HG03565 (cell line): ENCODE data around the gene SEPTIN3.
A peak's percentile ranks its signal among the peaks of the same experiment; 100 is the strongest.
"Not testable (repeated sequence)": the region's sequence is repeated elsewhere in the genome, so short reads cannot be mapped to it uniquely, and the experiment has no call there.

ENCODE experiments used
- ATAC-seq: cut with Tn5 transposase; IDR thresholded peaks from one replicate; pipeline ENCODE4 v1.9.1; 2021; ENCODE audit warnings: mild to moderate bottlenecking, moderate library complexity; ENCODE audit not compliant: unreplicated experiment

The SEPTIN3 gene

GRCh38 chr22:41939981-41940831 lies 29.0 kb upstream of the SEPTIN3 start:
- peak; percentile 34 for ATAC-seq

DNA sequence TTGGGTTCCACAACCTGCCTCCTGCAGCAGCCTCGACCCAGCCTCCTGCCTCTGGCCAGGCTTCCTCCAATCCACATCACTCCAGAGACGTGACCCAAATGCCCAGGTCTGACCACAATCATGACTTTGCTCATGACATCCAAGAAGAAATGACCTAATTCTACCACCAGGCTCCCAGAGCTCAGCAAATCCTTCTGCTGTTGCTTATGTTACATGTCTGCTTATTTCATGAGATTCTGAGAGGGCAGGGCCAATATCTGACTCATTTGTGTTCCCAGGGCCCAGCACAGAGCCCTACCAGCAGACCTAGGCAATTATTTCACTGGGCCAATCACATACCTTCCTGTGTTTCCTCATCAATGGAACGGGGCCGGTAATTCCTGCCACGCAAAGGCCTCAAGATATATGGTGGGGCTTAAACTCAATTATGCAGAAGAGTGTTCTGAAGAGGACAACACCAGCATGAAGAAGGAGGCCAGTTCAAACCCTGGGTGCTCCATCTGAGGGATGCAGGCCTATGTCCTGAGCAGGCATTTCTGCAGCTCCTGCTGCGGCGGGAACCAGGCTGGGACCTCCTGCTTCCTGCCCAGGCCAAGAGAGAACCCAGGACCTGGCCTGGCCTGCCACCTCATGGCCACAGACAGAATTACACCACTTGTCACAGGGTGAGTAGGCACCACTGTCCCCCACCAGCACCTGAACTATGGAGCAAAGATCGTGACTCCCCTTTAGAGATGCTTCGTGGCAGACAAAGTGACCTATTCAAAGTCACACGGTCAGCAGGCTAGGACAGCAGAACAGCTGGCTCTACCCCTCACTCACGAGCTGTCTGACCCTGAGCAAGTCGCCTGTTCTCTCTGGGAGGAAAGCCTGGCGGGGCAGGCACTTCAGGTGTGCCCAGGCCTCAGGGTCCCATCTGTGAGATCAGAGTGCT lies 28.1 kb upstream of the SEPTIN3 start:
- ATAC-seq: no peak

GRCh38 chr22:41943661-41944209 lies 25.5 kb upstream of the SEPTIN3 start:
- ATAC-seq: no peak

DNA sequence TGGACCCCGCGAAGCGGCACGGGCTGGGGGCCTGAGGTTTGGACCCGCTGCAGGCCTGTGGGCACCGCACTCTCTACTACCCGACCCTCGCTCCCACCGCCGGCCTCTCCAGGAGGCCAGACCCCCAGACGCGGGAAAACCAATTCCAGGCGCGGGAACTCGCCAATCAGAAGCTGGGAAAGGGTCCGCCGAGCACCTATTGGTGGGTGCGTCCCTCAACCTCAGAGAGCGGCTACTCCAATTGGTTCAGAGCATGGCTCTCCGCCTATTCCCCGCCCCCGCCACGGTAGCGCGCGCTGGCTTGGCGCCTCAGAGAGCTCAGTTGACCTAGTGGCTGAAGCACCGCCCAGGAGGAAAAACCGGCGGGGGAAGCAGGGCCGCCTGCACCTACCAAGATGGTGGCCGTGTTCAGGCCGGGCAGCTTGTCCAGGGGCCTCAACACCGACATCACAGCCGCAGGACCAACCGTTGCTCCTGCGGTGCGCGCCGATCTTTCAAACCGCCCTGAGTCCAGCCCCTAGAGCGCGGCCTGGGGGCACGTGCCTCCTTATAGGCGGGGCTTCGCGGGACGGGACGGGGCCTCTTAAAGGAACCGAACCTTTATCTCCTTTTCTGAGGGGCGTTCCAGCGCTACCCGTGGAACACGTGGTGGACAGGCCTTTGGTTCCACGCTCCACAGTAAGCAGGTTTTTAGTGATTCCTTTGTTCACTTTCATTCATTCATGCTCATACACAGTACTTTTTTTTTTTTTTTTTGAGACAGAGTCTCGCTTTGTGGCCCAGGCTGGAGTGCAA lies 22.4 kb upstream of the SEPTIN3 start, which contains the start of gene CENPM:
TSS of gene CENPM (minus strand) at position 524 of the 795 bp plus-strand sequence. CDS start at position 448, 76 bp downstream.
- ATAC-seq: peak; percentile 72

DNA sequence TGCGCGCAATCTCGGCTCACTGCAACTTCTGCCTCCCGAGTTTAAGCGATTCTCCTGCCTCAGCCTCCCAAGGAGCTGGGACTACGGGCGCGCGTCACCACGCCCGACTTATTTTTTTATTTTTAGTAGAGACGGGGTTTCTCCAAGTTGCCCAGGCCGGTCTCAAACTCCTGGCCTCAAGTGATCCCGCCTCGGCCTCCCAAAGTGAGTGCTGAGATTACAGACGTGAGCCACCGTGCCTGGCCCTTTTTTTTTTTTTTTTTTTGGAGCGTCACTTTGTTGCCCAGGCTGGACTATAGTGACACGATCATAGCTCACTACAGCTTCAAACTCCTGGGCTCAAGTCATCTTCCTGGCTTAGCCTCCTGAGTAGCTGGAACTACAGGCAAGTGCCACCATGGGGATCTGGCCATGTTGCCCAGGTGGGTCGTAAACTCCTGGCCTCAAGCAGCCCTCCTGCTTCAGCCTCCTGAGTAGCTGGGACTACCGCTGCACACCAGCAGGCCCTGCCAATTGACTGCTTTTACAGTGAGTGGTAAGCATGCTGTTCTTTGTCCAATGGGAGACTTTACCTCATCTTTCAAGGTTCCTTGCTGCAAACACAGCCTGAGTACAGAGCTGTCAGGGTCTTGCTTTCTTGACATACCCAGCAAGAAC lies 21.7 kb upstream of the SEPTIN3 start:
- ATAC-seq: no peak

DNA sequence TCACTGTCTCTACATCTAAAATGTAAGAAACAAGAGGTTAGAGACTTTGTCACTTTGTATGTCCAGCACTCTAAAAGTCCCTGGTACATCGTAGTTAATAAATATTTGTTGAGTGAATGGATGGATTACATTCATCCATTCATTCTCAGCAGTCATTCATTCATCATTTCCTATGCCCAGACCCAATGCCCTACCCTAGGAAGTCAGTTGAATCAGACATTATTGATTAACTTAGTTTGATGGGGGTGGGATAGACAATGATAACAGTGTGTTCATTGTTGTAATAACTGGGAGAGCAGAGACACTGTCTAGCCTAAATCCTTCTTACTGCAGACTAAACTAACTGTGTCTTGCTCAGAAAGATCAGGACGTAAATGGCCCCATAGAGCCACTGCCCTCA lies 21.1 kb upstream of the SEPTIN3 start:
- ATAC-seq: no peak

GRCh38 chr22:41948928-41949296 lies 20.3 kb upstream of the SEPTIN3 start:
- not testable (repeated sequence) for ATAC-seq

GRCh38 chr22:41949297-41949965 lies 19.8 kb upstream of the SEPTIN3 start:
- ATAC-seq: no peak

DNA sequence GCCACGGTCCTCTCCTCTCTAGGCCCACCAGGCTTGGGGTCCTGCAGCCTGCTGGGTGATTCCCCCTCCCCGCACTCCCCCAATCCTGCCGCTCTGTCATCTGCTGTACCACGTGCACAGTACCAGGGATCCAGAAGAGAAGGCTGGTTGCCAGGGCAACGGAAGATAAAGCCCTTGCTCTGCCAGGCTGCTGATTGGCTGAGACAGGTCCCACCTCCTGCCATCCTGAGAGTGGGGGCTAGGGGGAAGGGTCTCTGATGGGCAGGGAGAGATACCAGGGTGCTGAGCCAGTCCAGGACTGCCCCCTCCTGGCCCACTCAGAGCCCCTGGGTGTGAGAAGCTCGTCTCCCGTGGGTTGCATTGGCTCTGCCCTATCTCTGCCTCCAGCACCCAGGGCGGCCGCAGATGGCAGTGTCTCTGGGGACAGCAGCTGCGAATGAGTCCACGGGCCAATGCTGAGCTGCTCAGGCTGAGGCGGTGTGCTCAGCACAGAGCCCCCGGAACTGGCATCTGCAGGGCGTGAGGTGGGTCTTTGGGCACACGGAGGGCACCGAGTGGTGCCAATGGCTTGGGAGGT lies 17.3 kb upstream of the SEPTIN3 start, which contains the start of gene SMIM45:
TSS of gene SMIM45 (plus strand) at position 253 of the 577 bp plus-strand sequence.
- no peak for ATAC-seq

DNA sequence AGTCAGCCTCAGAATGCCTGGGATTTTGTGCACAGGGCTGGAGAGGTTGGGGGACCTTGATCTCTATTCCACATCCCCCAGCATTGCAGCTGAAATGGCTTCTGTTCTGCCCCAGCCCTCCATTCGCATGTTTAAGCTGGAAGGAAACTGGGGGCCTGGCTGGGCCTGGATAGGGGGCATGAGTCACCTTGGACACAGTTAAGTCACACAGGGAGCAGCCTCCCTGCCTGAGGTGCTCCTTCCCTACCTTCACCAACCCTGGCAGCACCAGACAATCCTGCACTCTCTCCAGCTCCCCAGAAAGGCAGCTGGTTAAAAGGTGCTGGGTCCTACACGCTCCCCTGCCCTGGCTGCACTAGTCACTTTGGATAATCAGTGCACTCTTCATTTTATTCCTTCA lies 16.5 kb upstream of the SEPTIN3 start:
- ATAC-seq: no peak

DNA sequence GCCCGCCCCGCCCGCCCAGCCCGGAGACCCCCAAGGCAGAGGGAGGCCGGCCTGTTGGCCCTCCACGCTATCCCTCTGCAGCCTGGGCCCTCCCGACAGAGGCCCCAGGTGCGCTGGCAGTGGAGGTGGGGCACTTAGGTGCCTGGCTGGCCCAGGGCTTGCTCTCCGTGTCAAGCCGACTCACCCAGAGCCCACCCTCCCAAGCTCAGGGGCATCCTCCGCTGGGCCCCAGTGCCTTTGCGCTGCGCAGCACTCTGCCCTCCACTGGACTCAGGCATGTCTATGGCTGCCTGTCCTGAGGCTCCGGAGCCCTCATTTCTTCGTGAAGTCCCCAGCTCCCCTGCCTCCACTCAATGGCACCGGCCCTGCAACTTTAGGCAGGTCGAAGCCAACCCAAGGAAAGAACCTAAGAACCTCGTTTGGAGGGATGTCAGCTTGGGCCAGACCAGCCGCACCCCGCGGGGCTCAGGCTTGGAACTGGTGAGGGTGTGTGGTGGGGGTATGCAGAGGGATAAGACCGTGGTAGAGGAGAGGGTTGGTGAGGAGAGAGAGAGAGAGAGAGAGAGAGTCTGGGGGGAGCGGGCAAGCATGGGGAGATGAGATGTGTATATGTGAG lies 11.2 kb upstream of the SEPTIN3 start:
- ATAC-seq: no peak

DNA sequence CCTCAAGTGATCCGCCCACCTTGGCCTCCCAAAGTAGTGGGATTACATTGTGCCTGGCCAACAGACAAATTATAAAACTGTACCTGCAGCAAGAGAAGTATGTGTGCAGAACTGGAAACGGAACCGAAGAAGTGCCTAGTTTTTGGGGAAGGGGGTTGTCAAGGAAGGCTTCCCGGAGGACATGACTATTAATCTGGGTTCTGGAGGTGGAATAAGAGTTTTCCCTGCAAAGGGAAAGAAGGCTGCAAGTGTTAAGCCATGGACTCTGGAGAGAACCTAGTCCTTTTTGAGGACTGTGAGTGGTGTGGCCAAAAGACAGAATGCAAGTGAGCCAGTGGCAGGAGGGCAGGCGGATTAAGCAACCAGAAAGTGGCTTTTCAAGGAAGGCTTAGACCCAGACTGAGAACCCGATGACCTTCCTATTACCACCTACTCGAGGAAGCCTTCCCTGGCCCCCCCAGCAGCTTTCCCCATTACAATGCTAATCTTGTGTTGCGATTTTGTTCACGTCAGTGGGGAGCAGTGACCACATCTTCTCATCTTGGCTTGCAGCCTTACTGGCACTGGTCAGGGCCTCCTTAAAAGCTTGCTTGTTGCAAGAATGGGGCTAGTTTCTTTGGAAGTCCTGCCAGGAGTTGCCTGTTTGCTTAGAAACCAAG lies 5.7 kb upstream of the SEPTIN3 start:
- ATAC-seq: no peak

GRCh38 chr22:41964112-41964491 lies 5.1 kb upstream of the SEPTIN3 start:
- ATAC-seq: no peak

DNA sequence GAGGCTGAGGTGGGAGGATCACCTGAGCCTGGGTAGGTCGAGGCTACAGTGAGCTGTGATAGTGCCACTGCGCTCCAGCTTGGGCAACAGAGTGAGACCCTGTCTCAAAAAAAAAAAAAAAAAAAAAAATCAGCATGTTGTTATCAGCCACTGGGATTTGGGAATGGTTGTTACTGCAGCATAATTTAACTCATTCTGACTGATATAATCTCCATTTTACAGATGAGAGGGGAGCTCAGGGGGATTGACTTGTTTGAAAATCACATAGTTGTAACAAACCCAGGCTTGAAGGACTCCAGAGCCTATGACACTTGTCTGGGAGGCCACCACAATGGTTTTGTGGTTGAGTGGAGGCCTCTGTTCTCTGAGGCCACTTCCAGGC lies 3.0 kb upstream of the SEPTIN3 start:
- ATAC-seq: no peak

DNA sequence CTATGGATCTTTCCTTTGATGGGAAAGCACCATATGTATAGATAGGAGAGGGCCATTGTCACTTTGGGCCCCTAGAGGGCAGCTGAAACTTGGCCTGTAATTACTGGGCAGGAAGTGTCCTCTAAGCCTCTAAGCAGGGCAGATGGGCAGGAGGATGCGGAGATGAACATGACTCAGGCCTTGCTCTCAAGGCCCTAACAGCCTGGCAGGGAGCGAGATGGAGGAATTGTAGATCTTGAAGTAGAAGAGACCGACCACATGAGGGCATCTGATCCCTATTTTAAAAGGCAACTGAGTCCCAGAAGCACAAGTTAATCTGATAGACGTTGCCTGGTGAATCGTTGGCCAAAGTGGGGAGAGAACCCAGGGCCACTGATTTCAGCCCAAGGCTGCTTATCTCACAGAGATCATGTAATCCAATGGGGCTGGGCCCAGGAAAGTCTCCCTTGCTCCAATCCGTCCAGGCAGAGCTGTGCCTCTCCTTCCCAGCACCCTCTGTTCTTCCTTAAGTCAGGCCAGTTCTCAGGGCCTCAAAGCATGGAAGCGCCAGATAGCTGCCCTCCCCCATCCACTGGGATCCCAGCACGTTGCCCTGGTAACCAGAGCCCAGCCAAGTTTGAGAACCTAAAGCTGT lies 2.5 kb upstream of the SEPTIN3 start:
- no peak for ATAC-seq

DNA sequence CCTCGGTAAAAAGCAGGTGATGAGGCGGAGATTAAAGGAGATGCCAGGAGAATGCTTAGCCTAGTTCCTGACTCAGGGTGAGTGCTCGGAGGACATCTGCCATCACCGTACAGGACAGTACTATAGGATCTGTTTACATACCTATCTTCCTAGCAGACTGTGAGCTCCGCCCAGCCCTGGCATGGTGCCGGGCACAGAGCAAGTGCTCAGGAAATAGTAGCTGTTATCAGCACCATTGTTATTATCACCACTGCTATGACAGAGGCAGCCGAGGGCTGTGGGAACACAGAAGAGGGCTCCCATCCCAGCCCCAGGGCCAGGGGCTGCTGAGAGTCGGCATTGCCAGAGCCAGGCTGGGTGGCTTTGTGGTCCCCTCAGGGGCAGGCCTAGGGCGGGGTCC lies 642 bp upstream of the SEPTIN3 start:
- ATAC-seq: no peak

- no peak for ATAC-seq
These were observed 1.4 kb downstream of the SEPTIN3 start for GRCh38 chr22:41970601-41971000.

- no peak for ATAC-seq
These were observed 2.2 kb downstream of the SEPTIN3 start for GRCh38 chr22:41971431-41971830.
